Tracheal epithelial cell (primary cell): Measurements from ENCODE around the gene BASP1. TPM values are rescaled to one million over a fixed set of nuclear protein-coding genes. Genes with fewer than 3 reads are reported as not detected.

Experiments used
- total RNA-seq: library from RNA; depleted of rRNA; stranded (reverse); fragments of >200 nt; gene quantifications from 2 replicates; pipeline ENCODE4 v1.2.1, GENCODE V29; 2014

Gene BASP1
- total RNA-seq: 116 and 157 TPM in 2 replicates

GRCh38 chr5:17217493-17218352, at the start of gene BASP1:
Gene BASP1 (plus strand): TSS chr5:17217631. CDS start chr5:17275217, 57,586 bp downstream.

